ENCODE data around the gene RPL29. TPM values are rescaled to one million over a fixed set of nuclear protein-coding genes. Genes with fewer than 3 reads are reported as not detected.

Gene RPL29
- total RNA-seq, 1 donor from 2014 or later, result 1,940 TPM

DNA sequence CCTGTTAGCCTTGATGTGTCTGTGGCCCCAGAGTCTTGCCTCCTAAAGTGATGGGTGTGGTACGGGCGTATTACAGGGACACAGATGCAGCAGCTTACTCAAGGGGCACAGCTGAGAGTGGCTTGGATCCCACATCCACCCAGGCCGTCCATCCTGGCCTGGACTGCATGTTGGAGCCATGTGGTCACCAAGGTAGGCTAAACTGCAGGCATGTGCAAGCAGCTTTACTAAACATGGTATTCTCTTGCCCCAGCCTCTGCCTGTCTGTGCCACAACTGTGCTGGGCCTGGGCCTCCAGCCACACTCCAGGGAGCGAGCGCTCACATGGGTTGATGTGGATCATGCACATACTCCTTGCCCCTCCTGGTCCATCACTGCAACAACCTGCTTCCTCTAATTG, 46.6 kb downstream of the RPL29 start:
- Histone ChIP-seq H3K36me3 (ENCODE audit: control insufficient read depth, insufficient read depth, low read length) (no peaks in the 10 kb centered on the region), H3K4me3 (ENCODE audit: low read depth, low read length) (no peak overlapping the region), H3K27me3 (ENCODE audit: control insufficient read depth, insufficient read depth, low read length) (no peaks in the 10 kb centered on the region)
- TF ChIP-seq CTCF (IDR thresholded peaks at IDR 0.05; ENCODE audit: insufficient read depth, low read length, severe bottlenecking), result no peak
- FAIRE-seq (peak; percentile 13), DNase-seq (ENCODE audit: low read depth) (no peak)

DNA sequence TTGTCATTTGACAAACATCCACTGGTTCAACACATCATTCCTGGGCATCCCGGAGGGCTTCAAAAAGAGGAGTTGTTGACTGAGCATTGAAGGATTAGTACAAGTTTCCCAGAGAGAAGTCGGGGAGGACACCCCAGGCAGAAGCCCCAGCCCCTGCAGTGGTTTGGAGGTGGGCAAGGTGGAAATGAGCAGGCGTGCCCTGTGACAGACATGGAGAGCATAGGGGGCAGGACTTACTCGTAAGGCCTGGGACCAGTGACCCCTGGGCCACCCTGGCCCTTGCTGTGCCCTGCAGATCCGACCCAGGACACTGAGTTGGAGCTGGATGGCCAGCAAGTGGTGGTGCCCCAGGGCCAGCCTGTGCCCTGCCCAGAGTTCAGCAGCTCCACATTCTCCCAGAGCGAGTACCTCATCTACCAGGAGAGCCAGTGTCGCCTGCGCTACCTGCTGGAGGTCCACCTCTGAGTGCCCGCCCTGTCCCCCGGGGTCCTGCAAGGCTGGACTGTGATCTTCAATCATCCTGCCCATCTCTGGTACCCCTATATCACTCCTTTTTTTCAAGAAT, 47.6 kb downstream of the RPL29 start:
- no peak for FAIRE-seq

GRCh38 chr3:51947215-51947900, 48.3 kb downstream of the RPL29 start:
- H3K36me3 ChIP-seq (ENCODE audit: control insufficient read depth, insufficient read depth, low read length), result no peaks in the 10 kb centered on the region
- no peaks in the 10 kb centered on the region for H3K27me3 ChIP-seq (ENCODE audit: control insufficient read depth, insufficient read depth, low read length)
- FAIRE-seq, result no peak
- DNase-seq (ENCODE audit: low read depth), result no peak
- no peak overlapping the region for H3K4me3 ChIP-seq (ENCODE audit: low read depth, low read length)
- no peak for TF ChIP-seq CTCF (IDR thresholded peaks at IDR 0.05; ENCODE audit: insufficient read depth, low read length, severe bottlenecking)

More for the DNA sequence above, 47.6 kb downstream of the RPL29 start:
- no peaks in the 10 kb centered on the region for H3K27me3 ChIP-seq (ENCODE audit: control insufficient read depth, insufficient read depth, low read length)
- DNase-seq (ENCODE audit: low read depth), result no peak
- no peak for TF ChIP-seq CTCF (IDR thresholded peaks at IDR 0.05; ENCODE audit: insufficient read depth, low read length, severe bottlenecking)
- H3K36me3 ChIP-seq (ENCODE audit: control insufficient read depth, insufficient read depth, low read length), result no peaks in the 10 kb centered on the region
- no peak overlapping the region for H3K4me3 ChIP-seq (ENCODE audit: low read depth, low read length)

DNA sequence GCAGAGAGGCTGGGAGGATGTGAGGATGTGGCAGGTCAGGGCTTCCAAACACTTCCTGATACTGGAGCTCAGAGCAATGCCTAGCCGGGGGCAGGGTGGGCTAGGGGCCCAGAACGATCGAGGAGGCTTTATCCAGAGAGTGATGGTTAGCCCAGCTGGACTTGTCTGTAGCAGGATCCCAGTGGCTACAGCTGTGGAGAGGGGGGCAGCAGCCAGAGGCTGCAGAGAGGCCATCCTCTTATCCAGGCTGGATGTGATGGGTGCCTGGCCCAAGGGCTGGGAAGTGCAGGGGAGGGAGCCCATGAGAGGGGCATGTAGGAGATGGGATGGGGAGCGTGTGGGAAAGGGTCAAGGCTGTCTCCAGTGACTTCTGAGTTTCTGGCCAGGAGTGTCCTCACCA, 48.9 kb downstream of the RPL29 start:
- no peak for FAIRE-seq

GRCh38 chr3:51945926-51946705, 49.6 kb downstream of the RPL29 start:
- no peak for TF ChIP-seq CTCF (IDR thresholded peaks at IDR 0.05; ENCODE audit: insufficient read depth, low read length, severe bottlenecking)
- Histone ChIP-seq H3K27me3 (ENCODE audit: control insufficient read depth, insufficient read depth, low read length) (no peaks in the 10 kb centered on the region), H3K36me3 (ENCODE audit: control insufficient read depth, insufficient read depth, low read length) (no peaks in the 10 kb centered on the region), H3K4me3 (ENCODE audit: low read depth, low read length) (no peak overlapping the region)
- DNase-seq (ENCODE audit: low read depth) (no peak), FAIRE-seq (no peak)

More for the DNA sequence above, 48.9 kb downstream of the RPL29 start:
- TF ChIP-seq CTCF (IDR thresholded peaks at IDR 0.05; ENCODE audit: insufficient read depth, low read length, severe bottlenecking), result no peak
- no peaks in the 10 kb centered on the region for H3K27me3 ChIP-seq (ENCODE audit: control insufficient read depth, insufficient read depth, low read length)
- H3K4me3 ChIP-seq (ENCODE audit: low read depth, low read length), result no peak overlapping the region
- no peaks in the 10 kb centered on the region for H3K36me3 ChIP-seq (ENCODE audit: control insufficient read depth, insufficient read depth, low read length)
- no peak for DNase-seq (ENCODE audit: low read depth)
